H1 (cell line): ENCODE data around the gene JAG1. TPM values are rescaled to one million over a fixed set of nuclear protein-coding genes. Genes with fewer than 3 reads are reported as not detected.

Experiments used
- EZH2 ChIP-seq: fragments of 200-600 bp; sonication (generic); IDR thresholded peaks from 2 replicates; pipeline ENCODE4 v1.7.1; 2012; ENCODE audit warnings: low read depth, mild to moderate bottlenecking, moderate library complexity, low read length, inconsistent platforms; ENCODE audit not compliant: severe bottlenecking
- USF2 ChIP-seq: IDR thresholded peaks from 2 replicates; pipeline ENCODE4 v1.6.1; 2011; ENCODE audit warnings: low read length, improper control_type of control experiment
- polyA plus RNA-seq, 7 experiments: library from polyadenylated mRNA; depleted of rRNA in 3 of 7; stranded (reverse) in 5 of 7; unstranded in 2 of 7; fragments of >200 nt in 5 of 7; fragments of 200-250 nt in 2 of 7; gene quantifications; 1 replicate in 5 of 7; 2 replicates in 1 of 7; 4 replicates in 1 of 7; pipeline versions ENCODE4 v1.2.1 to v1.2.3, GENCODE V29; 2011 to 2013; ENCODE audit warnings: missing spikeins in 2 of 7, mixed read lengths in 2 of 7
- total RNA-seq: library from RNA; stranded (reverse); fragmentation: NEBNext Ultra II Directional; extraction: Animal tissue kit (Norgen Biotek cat#: 25700); gene quantifications from 2 replicates; pipeline ENCODE4 v1.2.1, GENCODE V29; 2021

JAG1 gene
- total and polyA plus RNA-seq, 2 of the 8 experiments (the other 6 are each of a cell fraction or from before 2014, with no cell fraction given): 13.5 to 27.3 TPM

- no peak for TF ChIP-seq USF2
- TF ChIP-seq EZH2: no peak
Measured at GRCh38 chr20:10669843-10670446, 3.9 kb downstream of the JAG1 start (continued).
